NCI-H128 (cell line): ENCODE data around the gene ZNF75A.

Experiments
- DNase-seq: peaks from one replicate; lab custom pipeline; 2025; ENCODE audit not compliant: unreplicated experiment; lab: John Stamatoyannopoulos, UW

Gene ZNF75A

DNA sequence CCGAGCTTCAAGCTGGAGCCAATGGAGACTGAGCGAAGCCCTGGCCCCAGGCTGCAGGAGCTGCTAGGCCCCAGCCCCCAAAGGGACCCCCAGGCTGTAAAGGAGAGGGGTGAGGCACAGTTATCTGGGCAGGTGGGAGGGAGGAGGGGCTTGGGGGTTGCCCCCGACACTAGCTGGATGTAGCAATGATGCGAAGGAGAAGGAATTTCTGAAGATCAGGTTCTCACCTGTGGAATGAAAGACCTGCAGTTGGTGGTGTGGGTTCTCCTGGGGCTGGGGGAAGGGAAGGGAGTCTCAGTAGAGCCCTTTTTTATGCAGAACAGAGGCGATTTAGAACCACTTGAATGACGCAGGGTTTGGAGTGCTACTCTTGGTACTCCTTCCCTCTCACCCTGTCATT lies 20.2 kb upstream of the ZNF75A start:
- no peak for DNase-seq

DNA sequence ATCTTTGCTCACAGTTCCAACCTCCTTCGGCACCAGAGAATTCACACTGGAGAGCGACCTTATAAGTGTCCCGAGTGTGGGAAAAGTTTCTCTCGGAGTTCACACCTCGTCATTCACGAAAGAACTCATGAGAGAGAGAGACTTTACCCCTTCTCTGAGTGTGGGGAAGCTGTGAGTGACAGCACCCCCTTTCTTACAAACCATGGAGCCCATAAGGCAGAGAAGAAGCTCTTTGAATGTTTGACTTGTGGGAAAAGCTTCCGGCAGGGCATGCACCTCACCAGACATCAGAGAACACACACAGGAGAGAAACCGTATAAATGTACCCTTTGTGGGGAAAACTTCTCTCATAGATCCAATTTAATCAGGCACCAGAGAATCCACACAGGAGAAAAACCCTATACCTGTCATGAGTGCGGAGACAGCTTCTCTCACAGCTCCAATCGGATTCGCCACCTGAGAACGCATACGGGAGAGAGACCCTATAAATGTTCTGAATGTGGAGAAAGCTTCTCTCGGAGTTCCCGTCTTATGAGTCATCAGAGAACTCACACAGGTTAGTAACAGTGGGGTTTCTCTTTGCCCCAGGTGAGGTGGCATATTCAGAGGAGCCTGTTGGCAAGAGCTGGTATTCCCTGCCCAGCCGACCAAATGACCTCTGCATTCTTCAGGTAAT lies 15.2 kb upstream of the ZNF75A start:
- no peak for DNase-seq

DNA sequence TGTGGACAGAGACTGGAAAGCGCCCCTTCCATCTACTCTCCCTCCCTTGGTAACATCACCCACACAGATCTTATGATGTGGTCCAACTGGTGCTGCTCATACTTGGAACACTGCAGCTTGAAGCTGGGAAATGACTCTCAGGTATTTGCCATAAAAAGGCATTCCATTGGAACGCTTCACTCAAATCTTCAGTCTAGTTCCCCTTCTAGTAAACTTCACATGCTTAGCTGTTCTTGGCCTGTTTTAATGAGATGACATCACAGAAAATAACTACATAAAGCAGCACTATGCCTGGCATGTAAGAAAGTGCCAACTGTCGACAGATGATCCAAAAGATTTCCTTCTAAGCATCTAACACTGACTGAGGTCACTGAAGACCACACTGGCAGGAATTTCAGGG lies 12.7 kb upstream of the ZNF75A start:
- DNase-seq, result no peak

DNA sequence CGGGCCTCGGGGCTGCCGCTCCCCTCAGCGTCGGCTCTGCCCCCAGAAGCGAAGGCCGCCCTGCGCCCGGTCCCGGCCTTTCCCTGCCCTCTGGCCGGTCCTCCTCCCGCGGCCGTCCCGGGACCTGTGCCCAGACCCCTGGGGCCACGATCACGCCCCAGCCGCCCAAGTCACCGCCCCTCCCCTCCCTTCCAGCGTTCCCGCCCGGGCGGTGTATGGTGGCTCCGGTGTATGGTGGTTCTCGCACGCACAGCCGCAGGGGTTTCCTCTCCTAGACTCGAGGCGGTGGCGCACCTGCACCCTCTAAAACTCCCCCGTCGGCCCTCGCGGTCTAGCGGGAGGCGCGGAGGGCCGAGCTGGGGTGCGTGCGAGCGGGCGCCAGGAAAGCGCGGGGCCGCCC lies 10.1 kb upstream of the ZNF75A start:
- no peak for DNase-seq

GRCh38 chr16:3295783-3296182 lies 9.5 kb upstream of the ZNF75A start:
- DNase-seq, result no peak

DNA sequence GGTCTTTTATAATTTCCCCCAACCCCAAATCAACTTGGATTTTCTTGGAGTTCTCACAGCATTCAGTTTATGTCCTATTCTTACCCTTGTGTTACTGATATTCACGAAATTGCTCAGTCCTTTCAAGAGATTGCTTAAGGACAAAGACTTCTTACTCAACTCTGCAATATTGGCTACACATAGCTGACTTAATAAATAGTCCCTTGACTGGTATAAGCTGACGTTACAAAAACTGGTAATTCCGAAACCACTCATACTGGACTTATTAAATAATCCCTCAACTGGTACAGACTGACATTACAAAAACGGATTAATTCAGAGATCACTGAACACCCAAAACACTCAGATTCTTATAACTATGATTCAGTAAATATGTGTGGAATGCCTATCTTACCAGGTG lies 927 bp upstream of the ZNF75A start:
- DNase-seq, result no peak

DNA sequence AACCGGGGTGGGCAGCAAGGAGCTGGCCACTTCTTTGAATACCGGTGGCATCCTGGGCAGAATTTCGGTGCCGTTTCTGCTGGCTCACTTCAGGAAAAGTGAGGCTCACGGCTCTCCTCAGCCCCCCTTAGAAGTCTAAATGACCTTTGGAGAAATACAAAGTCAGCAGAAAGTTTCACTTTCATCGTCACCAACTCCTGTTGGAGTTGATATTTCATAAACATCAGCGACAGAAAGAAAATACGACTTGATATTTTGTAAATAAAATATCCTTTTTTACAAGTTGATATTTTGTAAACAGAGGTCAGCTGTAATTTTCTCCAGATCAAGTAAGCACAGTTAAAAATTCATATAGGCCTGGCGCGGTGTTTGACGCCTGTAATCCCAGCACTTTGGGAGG lies 781 bp downstream of the ZNF75A start:
- no peak for DNase-seq

- no peak for DNase-seq
These were observed 6.2 kb downstream of the ZNF75A start for GRCh38 chr16:3311496-3311895.

DNA sequence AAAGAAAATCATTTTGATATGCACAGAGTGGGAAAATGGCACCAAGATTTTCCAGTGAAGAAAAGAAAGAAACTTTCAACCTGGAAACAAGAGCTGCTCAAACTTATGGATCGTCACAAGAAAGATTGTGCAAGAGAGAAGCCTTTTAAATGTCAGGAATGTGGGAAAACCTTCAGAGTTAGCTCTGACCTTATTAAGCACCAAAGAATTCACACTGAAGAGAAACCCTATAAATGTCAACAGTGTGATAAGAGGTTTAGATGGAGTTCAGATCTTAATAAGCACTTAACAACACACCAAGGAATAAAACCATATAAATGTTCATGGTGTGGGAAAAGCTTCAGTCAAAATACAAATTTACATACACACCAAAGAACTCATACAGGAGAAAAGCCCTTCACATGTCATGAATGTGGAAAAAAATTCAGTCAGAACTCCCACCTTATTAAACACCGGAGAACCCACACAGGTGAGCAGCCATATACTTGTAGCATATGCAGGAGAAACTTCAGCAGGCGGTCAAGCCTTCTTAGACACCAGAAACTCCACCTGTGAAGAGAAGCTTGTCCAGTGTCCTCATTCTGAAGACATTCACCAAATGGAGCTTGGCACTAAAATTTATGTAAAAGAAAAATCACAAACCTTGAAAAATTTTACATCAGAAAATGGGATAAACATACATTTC lies 12.2 kb downstream of the ZNF75A start:
- no peak for DNase-seq

GRCh38 chr16:3321816-3322215 lies 16.5 kb downstream of the ZNF75A start:
- no peak for DNase-seq

DNA sequence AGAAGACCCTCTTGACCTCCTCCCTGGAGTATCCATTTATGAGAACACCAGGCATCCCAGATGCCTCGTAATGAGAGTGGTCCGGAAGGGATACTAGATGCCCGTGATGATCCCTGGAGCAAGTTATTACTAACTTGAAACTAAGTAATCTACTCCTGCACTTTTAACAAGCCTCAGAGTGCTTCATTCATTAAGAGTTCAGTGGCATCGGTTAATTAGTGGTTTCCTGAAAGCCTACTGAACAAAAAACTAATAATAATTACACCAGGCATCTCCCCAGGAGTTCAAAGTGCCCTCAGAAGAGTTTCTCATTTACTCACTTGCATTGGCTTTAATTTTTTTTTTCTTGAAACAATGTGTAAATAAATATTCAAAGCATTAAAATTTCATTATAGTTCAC lies 22.2 kb downstream of the ZNF75A start:
- DNase-seq, result no peak

DNA sequence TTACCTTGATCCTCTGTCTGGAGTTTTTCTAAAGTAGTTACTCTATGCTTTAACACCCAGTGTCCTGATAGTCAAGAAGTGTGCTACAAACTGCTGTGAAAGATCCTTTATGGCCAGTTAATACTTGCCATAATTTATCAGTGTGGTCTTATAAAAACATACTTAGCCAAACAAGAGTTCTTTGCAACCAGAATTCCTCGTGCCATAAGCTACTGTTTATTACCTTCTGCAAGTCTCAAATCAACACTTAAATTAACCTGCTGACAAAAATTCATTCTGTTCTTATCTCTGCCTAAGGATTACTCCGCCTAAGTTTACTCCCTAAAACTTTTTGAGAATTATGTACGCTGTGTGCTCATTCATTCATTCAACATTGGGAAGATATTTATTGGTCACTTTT lies 22.8 kb downstream of the ZNF75A start:
- DNase-seq, result no peak

GRCh38 chr16:3328643-3329042 lies 23.3 kb downstream of the ZNF75A start:
- no peak for DNase-seq

DNA sequence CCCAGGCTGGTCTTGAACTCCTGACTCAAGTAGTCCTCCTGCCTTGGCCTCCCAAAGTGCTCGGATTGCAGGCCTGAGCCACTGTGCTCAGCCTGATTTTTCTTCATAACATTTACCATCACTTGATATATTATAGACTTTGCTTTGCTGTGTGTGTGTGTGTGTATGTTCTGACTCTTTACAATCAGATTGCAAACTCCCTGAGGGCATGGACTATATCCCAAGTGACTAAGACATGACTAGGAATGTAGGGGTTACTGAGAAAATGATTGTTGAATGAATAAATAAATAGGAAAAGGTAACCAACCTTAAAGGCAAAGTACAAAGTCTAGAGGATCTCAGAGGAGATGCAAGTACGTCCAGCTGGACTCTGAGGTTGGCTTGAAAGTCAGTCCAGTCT lies 40.7 kb downstream of the ZNF75A start:
- DNase-seq, result no peak

DNA sequence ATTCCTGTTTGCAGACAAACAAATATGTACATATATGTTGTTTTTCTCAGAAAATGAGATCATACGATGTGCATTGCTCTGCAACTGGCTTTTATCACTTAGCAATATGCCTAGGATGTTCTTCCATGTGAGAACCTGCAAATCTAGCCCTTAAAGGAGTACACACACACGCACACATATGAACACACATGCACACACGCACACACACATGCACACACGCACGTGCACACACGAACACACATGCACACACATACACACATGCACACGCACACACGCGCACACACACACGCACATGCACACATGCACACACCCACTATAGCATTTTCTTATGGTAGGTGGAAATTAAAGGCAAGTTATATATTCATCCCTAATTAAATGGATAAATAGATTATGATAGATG lies 42.3 kb downstream of the ZNF75A start:
- DNase-seq, result no peak

GRCh38 chr16:3348547-3349167 lies 43.4 kb downstream of the ZNF75A start:
- DNase-seq, result no peak

DNA sequence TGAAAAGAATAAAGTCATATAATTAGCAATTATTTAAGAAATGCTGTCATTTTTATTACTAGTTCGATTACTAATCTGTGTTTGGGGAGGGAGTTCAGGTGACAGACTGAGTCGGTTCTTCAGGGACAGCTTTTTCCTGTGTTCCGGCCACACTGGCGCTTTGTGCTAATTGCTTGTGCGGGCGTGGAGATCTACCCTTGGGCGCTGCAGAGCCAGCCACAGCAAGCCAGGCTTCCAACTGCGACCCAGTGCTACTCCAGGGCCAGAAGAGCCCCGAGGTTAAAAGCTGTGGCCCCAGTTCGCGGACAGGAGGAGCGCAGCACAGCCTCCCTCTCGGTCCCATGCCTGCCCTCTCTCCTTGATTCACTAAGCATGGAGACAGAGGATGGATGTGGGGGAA lies 43.9 kb downstream of the ZNF75A start:
- DNase-seq, result no peak

- no peak for DNase-seq
These were observed 50.3 kb downstream of the ZNF75A start, which contains the start of gene OR2C1 for GRCh38 chr16:3355589-3355988. Gene OR2C1 (plus strand): TSS chr16:3355889. CDS start chr16:3355941, 52 bp downstream.

DNA sequence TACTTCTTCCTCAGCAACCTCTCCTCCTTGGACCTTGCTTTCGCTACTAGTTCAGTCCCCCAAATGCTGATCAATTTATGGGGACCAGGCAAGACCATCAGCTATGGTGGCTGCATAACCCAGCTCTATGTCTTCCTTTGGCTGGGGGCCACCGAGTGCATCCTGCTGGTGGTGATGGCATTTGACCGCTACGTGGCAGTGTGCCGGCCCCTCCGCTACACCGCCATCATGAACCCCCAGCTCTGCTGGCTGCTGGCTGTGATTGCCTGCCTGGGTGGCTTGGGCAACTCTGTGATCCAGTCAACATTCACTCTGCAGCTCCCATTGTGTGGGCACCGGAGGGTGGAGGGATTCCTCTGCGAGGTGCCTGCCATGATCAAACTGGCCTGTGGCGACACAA lies 50.8 kb downstream of the ZNF75A start:
- DNase-seq, result no peak

- DNase-seq, result no peak
These were observed 53.6 kb downstream of the ZNF75A start for GRCh38 chr16:3358871-3359270.

- DNase-seq, result no peak
These were observed 57.6 kb downstream of the ZNF75A start for GRCh38 chr16:3362931-3363330.

GRCh38 chr16:3363793-3364192 lies 58.5 kb downstream of the ZNF75A start:
- DNase-seq, result no peak
